ENCODE results near the gene LDLR. TPM values are rescaled to one million over a fixed set of nuclear protein-coding genes. Genes with fewer than 3 reads are reported as not detected.

LDLR gene
- total RNA-seq = 242 TPM
- long read RNA-seq, transcript LDLR-208 (18 exons, 3,617 nt) = major isoform, 16 of 158 reads
- long read RNA-seq, partial matches to known transcripts = 48 of 158 reads
- long read RNA-seq, other reads (novel, unspliced or antisense) = 94 of 158 reads

DNA sequence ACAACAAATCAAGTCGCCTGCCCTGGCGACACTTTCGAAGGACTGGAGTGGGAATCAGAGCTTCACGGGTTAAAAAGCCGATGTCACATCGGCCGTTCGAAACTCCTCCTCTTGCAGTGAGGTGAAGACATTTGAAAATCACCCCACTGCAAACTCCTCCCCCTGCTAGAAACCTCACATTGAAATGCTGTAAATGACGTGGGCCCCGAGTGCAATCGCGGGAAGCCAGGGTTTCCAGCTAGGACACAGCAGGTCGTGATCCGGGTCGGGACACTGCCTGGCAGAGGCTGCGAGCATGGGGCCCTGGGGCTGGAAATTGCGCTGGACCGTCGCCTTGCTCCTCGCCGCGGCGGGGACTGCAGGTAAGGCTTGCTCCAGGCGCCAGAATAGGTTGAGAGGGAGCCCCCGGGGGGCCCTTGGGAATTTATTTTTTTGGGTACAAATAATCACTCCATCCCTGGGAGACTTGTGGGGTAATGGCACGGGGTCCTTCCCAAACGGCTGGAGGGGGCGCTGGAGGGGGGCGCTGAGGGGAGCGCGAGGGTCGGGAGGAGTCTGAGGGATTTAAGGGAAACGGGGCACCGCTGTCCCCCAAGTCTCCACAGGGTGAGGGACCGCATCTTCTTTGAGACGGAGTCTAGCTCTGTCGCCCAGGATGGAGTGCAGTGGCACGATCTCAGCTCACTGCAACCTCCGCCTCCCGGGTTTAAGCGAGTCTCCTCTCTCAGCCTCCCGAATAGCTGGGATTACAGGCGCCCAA, at the start of gene LDLR:
Gene LDLR, plus strand, starts transcription at position 210 of the 760 bp plus-strand sequence. Its CDS starts 86 bp downstream, at position 296.
- H3K27ac ChIP-seq = peak within 1 kb of the TSS; percentile 98
- H3K36me3 ChIP-seq = peaks cover 3% of the 10 kb centered on the region
- peak; percentile 74 for ATAC-seq
- H3K4me3 ChIP-seq = peak within 1 kb of the TSS; percentile 76
- DNase-seq = peak; percentile 91
- no peaks in the 10 kb centered on the region for H3K9me3 ChIP-seq
- TF ChIP-seq, protein P1, sequence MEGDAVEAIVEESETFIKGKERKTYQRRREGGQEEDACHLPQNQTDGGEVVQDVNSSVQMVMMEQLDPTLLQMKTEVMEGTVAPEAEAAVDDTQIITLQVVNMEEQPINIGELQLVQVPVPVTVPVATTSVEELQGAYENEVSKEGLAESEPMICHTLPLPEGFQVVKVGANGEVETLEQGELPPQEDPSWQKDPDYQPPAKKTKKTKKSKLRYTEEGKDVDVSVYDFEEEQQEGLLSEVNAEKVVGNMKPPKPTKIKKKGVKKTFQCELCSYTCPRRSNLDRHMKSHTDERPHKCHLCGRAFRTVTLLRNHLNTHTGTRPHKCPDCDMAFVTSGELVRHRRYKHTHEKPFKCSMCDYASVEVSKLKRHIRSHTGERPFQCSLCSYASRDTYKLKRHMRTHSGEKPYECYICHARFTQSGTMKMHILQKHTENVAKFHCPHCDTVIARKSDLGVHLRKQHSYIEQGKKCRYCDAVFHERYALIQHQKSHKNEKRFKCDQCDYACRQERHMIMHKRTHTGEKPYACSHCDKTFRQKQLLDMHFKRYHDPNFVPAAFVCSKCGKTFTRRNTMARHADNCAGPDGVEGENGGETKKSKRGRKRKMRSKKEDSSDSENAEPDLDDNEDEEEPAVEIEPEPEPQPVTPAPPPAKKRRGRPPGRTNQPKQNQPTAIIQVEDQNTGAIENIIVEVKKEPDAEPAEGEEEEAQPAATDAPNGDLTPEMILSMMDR (IDR thresholded peaks at IDR 0.05) = no peak
- intact Hi-C loops (cut with DNase I) = no loop called here
- no peaks in the 10 kb centered on the region for H3K27me3 ChIP-seq
- H3K4me1 ChIP-seq = peaks cover 66% of the 10 kb centered on the region

DNA sequence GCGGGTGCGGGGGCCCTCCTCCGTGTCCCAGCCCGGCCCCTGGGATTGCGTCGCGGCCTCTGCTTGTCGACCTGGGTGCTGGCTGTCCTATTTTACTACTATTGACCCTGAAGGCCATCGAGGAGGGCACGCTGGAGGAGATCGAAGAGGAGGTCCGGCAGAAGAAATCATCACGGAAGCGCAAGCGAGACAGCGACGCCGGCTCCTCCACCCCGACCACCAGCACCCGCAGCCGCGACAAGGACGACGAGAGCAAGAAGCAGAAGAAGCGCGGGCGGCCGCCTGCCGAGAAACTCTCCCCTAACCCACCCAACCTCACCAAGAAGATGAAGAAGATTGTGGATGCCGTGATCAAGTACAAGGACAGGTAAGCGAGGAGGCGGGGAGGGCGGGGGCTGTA, 48.1 kb upstream of the LDLR start:
- Histone ChIP-seq H3K36me3 (peaks cover 74% of the 10 kb centered on the region), H3K9me3 (no peaks in the 10 kb centered on the region)
- no peak for ATAC-seq

DNA sequence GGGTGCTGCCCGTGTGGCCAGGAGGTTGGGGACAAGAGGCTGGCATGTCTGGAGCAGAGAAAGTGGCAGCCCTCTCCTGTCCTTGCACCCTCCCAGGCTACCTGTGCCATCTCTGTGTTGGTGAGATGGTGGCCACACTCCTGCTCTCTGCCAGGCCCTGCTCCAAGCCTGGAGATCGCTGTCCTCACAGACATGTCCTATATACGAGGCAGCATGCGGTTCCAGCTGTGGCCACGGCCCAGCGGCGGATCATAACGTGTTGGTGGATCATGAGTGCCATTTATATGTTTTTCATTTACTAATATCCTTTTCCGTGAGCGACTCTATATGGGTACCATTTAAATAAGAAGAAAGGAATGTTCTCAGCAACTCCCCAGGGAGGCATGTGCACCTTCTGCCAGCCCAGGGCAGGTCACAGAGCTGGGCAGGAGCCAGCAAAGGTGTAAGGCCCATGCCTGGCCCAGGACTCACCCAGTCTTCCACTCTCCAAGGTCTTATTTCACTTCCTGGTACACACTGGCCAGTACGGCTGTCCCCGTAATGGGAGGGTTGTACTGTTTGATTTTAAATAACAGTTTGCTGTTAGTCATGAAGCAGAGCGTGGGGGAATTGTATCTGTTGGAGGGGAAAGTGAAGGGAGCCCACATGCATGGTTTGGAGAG, 47.2 kb upstream of the LDLR start:
- DNase-seq (peak; percentile 92), ATAC-seq (peak; percentile 97)
- intact Hi-C loops (cut with DNase I) = no loop called here
- TF ChIP-seq, protein P1 (IDR thresholded peaks at IDR 0.05) = no peak
- Histone ChIP-seq H3K9me3 (no peaks in the 10 kb centered on the region), H3K4me3 (no peak overlapping the region), H3K27ac (peak overlapping the region; percentile 49), H3K36me3 (peaks cover 65% of the 10 kb centered on the region), H3K27me3 (no peaks in the 10 kb centered on the region), H3K4me1 (no peaks in the 10 kb centered on the region)

More for the DNA sequence above, 48.1 kb upstream of the LDLR start:
- no peaks in the 10 kb centered on the region for H3K27me3 ChIP-seq
- TF ChIP-seq, protein P1 (IDR thresholded peaks at IDR 0.05) = no peak
- intact Hi-C loops (cut with DNase I) = no loop called here
- no peaks in the 10 kb centered on the region for H3K4me1 ChIP-seq
- H3K4me3 ChIP-seq = no peak overlapping the region
- peak overlapping the region; percentile 49 for H3K27ac ChIP-seq
- DNase-seq = no peak

DNA sequence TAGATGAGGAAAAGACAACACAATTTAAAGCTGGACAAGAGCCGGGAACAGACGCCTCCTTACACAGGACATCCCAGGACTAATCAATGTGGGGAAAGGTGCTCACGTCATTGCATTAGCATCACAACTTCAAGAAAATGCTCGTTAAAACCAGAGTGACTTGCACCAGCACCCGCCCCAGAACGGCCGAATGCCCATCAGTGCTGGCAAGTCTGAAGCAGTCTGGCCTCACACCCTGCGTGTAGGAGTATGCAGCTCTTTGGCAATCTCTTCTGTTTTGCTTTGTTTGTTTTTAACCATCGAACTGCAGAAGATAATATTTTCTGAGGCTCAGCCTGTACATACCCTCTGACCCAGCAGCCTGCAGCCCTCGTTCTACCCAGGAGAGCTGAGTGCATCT, 44.8 kb upstream of the LDLR start:
- TF ChIP-seq, protein P1 (IDR thresholded peaks at IDR 0.05) = no peak
- H3K36me3 ChIP-seq = peaks cover 42% of the 10 kb centered on the region
- peaks cover 7% of the 10 kb centered on the region for H3K4me1 ChIP-seq
- DNase-seq (no peak), ATAC-seq (no peak)
- intact Hi-C loops (cut with DNase I) = no loop called here
- no peaks in the 10 kb centered on the region for H3K9me3 ChIP-seq
- no peaks in the 10 kb centered on the region for H3K27me3 ChIP-seq
- no peak overlapping the region for H3K4me3 ChIP-seq
- H3K27ac ChIP-seq = no peak overlapping the region

DNA sequence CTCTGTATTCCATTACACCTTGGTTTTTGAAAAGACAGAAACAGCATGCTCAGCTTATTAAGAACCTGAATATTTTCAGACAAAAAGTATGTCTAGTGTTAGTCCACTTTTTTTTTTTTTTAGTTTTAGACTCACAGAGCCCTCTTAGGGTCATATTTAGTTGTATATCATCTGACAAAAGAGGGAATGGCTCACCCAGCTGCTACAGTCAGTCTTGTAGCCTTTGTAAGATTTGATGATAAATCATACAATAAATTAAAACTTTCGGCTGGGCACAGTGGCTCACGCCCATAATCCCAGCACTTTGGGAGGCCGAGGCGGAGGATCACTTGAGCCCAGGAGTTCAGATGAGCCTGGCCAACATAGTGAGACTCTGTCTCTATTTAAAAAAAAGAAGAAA, 43.7 kb upstream of the LDLR start:
- TF ChIP-seq, protein P1 (IDR thresholded peaks at IDR 0.05) = no peak
- Histone ChIP-seq H3K9me3 (no peaks in the 10 kb centered on the region), H3K4me1 (peaks cover 10% of the 10 kb centered on the region), H3K27me3 (no peaks in the 10 kb centered on the region), H3K27ac (no peak overlapping the region), H3K36me3 (peaks cover 34% of the 10 kb centered on the region), H3K4me3 (no peak overlapping the region)
- intact Hi-C loops (cut with DNase I) = no loop called here
- DNase-seq (no peak), ATAC-seq (no peak)
